Non-pigmented ciliary epithelial cell (primary cell): ENCODE results near the gene HS6ST2.

Experiments used
- DNase-seq: peaks from one replicate; pipeline ENCODE4 v3.0.0-alpha.2; 2010; ENCODE audit warnings: low read depth

HS6ST2 gene

GRCh38 chrX:132742246-132742645 is 216.2 kb downstream of the HS6ST2 start:
- no peak for DNase-seq

DNA sequence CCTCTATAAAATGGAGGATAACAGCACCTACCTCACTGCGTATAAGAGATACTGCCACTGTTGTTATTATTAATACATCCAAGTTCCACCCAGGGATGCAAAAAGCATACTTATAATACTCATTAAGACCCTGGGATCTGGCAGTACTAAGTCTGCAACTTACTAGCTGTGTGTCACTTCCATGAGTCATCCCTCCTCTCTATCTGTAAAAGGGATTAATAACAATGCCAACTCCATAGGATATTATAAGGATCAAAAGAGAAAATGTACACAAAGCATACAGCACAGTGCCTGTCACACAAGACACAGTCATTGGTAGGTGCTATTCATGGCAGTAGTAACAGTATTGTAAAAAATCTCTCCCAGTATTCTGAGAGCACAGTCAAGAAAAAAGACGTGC is 216.7 kb downstream of the HS6ST2 start:
- no peak for DNase-seq

GRCh38 chrX:132740316-132741123 is 217.9 kb downstream of the HS6ST2 start:
- DNase-seq, result no peak

DNA sequence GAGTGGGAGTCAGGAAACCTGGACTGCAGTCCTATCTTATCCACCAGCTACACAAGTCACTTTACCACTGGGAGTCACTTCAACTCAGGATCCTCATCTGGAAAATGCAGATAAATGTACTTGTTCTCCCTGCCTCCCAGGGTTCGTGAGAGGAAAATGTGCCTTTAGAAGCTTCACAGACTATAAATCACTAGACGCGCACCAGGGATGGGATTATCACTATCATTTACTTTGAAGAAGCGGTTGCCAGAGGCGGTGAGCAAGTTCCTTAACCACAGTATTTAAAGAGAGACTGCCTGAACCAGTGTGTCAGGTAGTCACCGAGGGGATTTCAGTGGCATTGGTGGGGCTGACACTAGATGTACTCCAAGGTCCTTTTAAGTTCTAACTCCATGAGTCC is 219.5 kb downstream of the HS6ST2 start:
- no peak for DNase-seq

- DNase-seq, result no peak
Measured at GRCh38 chrX:132737743-132738142, 220.7 kb downstream of the HS6ST2 start.

DNA sequence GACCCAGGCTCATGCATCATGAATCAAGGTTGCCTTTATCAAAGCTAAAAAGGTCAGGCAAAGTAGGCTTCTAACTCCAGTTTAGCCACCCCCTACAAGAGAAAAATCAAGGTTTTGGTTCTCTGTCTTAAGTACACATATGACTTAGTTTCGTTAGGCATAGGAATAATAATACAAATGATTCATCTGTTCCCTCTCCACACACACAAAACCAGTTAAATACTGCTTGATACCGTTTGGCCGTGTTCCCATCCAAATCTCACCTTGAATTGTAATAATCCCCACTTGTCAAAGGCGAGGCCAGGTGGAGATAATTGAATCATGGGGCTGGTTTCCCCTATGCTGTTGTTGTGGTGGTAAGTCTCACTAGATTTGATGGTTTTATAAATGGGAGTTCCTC is 226.2 kb downstream of the HS6ST2 start:
- no peak for DNase-seq

GRCh38 chrX:132730726-132731125 is 227.7 kb downstream of the HS6ST2 start:
- no peak for DNase-seq

GRCh38 chrX:132730266-132730665 is 228.2 kb downstream of the HS6ST2 start:
- no peak for DNase-seq

- DNase-seq, result no peak
Measured at GRCh38 chrX:132728296-132728695, 230.1 kb downstream of the HS6ST2 start.

DNA sequence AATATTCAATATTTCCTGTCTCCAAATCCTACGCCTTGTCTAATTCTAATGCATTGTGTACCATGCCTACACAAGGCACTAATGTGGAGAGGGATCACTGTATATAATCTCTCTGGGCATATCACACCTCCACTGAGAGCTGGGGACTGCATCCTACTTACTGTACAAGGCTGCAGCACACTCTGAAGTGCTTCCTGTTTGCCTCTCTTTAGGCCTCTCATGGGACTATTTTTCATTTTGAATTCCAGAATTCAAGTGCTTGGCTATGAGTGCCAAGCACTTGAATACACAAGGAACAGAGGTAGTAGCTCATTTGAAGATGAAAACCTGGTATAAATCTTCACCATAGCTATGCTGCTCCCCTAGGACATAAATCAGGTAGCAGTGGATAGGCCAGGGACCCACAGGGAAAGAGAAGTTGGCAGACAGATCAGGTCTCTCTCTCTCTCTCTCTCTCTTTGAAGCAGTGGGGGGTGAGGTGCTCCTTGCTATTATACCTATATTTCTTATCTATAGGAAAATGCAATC is 239.9 kb downstream of the HS6ST2 start:
- DNase-seq, result no peak

GRCh38 chrX:132716006-132716405 is 242.4 kb downstream of the HS6ST2 start:
- no peak for DNase-seq

- DNase-seq, result no peak
Measured at GRCh38 chrX:132714913-132715312, 243.5 kb downstream of the HS6ST2 start.

DNA sequence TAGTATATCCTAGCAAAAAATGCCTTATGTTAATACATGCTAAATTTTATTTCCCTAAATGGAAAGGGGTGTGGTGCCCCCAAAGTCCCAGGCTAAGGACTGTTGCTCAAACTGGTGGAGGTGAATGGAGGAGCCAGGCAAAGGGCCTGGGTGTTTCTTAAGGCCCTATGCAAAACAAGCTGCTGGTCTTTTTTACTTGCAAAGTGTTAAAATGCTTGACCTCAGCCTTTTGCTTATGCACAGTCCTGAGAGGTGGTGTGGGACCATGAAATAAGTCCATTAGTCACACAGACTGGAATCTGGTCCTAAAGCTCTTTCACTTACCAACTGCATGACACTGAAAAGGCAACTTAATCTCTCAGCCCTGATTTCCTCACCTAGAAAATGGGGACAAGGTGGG is 246.1 kb downstream of the HS6ST2 start:
- DNase-seq, result no peak

- DNase-seq, result no peak
Measured at GRCh38 chrX:132710656-132711155, 247.7 kb downstream of the HS6ST2 start.

DNA sequence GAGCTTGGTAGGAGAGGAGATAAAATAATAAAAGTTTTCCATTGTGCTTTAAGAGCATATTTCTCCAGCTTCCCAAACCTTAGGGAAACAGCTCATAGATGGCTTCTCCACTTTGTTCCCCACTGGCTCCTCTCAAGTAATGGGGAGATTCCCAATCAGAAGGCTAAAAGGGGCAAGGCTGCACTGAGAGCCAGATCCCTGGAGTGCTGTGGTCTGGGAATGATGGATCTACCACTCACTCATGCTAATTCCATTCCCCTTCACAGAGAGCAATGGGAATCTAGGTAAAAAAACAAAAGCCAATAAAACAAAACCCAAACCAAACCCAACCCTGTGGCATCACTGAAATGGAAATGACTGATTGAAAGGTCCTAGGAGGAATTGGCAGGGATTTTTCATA is 249.9 kb downstream of the HS6ST2 start:
- DNase-seq, result no peak

DNA sequence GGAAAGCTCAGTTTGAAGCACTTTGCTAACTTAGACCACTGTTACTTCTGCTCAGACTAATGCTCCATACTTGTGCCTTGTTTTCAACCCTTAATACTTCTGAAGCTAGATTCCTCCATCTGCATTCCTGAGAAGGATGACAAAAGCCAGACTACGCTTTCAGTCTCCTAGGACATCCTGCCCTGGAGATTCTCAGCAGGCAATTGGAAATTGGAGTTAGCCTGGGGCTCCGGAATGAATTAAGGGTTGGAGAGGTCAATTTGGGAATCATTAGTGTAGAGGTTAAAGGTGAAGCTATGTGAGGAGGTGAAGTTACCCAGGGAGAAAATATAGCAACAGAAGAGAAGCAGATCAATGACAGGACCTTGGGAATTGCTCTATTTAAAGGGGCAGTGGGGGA is 253.7 kb downstream of the HS6ST2 start:
- DNase-seq, result no peak

GRCh38 chrX:132694382-132694781 is 264.0 kb downstream of the HS6ST2 start:
- DNase-seq, result no peak

DNA sequence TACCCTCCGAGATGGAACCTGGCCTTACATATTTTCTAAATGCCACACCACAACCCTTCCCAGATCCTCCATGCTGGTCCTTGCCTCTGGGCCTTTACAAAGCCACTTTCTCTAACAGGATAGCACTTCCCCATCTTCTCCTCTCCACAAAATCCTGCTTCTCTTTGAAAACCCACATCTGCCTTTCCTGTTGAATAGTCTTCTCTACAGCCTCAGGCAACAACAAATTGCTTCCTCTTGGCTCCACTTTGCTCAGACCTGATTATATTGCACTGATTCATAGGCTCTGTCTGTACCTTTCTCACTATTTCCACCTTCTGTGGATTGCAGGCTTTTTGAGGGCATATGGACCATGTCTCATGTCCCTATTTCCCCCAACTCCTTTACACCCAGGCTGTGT is 265.9 kb downstream of the HS6ST2 start:
- no peak for DNase-seq

DNA sequence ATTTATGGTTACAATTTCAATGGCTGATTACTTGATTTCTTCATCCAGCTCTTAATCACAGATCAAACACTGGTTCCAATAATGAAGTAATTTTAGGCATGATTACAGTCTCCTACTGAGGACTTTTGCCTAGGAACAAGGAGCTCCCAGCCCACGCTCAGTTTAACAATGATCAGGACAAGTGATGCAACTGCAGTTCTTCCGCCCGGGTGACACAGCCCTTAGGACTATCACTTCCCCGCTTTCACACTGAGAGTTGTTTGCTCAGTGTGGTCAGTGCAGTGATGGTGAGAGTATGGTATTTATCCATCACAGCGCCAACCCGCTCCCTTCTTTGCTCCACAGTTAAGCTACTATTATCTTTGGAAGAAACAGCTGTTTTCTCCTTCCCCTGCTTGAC is 266.4 kb downstream of the HS6ST2 start:
- no peak for DNase-seq

- no peak for DNase-seq
Measured at GRCh38 chrX:132689612-132690563, 268.5 kb downstream of the HS6ST2 start.

DNA sequence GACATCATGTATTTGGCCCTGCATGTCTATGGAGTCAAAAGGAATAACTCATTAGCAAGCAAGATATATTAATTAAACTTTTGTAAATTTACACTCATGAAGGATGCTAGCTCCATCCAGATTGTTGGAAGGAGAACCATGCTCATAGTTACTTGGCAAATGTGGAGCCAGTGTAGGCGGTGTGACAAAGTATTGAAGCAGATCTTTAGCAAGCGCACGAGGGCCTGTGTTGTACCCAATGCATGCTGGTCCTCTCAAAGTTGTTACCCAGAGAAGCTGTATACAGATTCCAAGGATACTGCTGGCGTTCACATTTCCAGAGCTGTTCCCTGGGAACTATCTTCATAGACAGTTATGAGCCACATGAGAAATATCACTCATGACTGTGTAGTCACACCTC is 273.2 kb downstream of the HS6ST2 start:
- no peak for DNase-seq

GRCh38 chrX:132677233-132677716 is 281.2 kb downstream of the HS6ST2 start:
- no peak for DNase-seq
